Muscle of back (tissue), 11 donors: Measurements from ENCODE around the gene SEMA3E. TPM values are rescaled to one million over a fixed set of nuclear protein-coding genes. Genes with fewer than 3 reads are reported as not detected.
"Not testable (repeated sequence)": the region's sequence is repeated elsewhere in the genome, so short reads cannot be mapped to it uniquely, and the experiment has no call there.

Experiments
- DNase-seq, 3 donors: peaks; one replicate each; pipeline versions ENCODE4 v3.0.0 to v3.0.0-alpha.2; 2013
- polyA plus RNA-seq, 10 donors: library from polyadenylated mRNA; unstranded; fragments of 120-200 nt; gene quantifications; one replicate each; pipeline ENCODE4 v1.2.1, GENCODE V29; 2013; ENCODE audit not compliant: insufficient read length in 10 of 10

SEMA3E gene
- polyA plus RNA-seq, 10 donors = 2.3 to 9.3 (median 3.1) TPM

GRCh38 chr7:83487801-83488200 lies 161.1 kb downstream of the SEMA3E start:
- DNase-seq = peak in 1 of 3 donors; percentile 7

- DNase-seq = no peak
These were observed 162.0 kb downstream of the SEMA3E start for GRCh38 chr7:83486957-83487356.

DNA sequence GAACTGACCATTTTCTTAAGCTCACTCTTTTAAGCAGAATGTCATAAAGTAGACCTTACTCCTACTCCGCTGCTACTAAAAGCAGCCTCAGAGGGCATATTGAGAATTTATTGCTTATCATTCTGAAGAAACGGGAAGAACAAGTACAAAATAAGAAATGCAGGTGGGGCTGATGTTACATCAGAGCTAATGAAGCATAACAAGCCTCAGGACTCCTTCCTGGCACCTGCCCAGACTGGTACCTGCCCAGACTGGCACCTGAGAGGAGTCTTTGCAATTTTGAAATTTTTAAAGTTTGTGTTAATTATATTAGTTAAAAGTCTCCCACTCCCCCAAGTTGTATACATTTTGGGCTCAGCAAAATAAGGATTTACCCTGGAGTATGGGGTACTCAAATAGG lies 162.4 kb downstream of the SEMA3E start:
- no peak for DNase-seq

GRCh38 chr7:83484826-83485225 lies 164.1 kb downstream of the SEMA3E start:
- no peak for DNase-seq

- no peak for DNase-seq
These were observed 164.7 kb downstream of the SEMA3E start for GRCh38 chr7:83484266-83484665.

DNA sequence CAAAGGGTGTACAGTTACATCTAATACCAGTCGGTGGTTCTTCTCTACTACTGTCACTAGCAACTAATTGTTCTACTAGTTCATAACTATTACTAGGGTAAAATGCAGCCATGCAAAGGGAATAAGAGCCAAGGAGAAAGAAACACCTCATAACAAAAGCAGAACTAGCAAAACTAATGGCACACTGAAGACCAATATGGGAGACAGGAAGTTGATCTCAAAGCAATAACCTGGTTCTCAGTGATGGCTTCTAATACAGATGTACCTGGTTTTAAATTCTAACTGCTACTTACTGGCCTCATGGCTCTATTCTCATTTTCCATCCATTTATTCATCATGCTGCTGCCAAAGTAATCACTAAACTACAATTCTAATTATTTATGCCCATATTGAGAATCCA lies 170.3 kb downstream of the SEMA3E start:
- no peak for DNase-seq

- peak in 1 of 3 donors; percentile 12 for DNase-seq
These were observed 172.4 kb downstream of the SEMA3E start for GRCh38 chr7:83476511-83477050.

DNA sequence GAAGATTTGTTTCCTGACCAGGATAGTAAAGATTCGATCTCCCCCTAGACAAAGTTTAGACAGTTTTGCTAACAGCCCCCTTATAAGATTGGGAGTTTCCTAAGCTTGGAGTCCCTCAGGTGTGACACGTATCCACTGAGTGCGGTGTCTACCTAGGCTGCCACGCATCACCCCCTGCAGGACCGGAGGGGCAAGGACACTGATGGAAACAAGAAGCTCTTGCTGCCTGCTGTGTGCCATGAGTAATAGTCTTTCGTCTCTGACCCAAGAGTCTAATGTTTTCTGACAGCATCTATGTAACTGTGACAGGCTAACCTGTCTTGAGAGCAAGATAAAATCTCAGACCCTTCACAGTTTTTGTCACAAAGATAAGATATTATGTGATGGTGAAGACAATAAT lies 173.5 kb downstream of the SEMA3E start:
- DNase-seq = no peak

GRCh38 chr7:83472376-83472775 lies 176.6 kb downstream of the SEMA3E start:
- no peak for DNase-seq

GRCh38 chr7:83469491-83469890 lies 179.4 kb downstream of the SEMA3E start:
- DNase-seq = no peak

DNA sequence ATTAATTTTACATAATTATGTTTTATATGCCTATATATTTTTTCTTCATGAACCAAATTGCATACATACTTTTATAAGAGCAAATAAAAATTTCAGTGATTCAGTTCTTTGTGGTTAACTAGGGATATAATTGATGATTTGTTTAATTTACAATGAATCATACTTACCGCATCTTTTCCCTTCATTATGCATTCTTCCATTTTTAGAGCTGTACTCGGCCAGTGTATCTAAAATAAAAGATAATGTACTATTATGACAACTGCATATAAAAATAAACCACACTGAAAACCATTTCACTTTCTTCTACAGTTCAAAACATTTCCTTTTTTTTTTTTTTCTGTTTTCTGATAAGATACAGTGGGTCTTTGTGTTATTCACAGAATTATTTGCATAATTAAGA lies 179.9 kb downstream of the SEMA3E start:
- peak in 1 of 3 donors; percentile 41 for DNase-seq

DNA sequence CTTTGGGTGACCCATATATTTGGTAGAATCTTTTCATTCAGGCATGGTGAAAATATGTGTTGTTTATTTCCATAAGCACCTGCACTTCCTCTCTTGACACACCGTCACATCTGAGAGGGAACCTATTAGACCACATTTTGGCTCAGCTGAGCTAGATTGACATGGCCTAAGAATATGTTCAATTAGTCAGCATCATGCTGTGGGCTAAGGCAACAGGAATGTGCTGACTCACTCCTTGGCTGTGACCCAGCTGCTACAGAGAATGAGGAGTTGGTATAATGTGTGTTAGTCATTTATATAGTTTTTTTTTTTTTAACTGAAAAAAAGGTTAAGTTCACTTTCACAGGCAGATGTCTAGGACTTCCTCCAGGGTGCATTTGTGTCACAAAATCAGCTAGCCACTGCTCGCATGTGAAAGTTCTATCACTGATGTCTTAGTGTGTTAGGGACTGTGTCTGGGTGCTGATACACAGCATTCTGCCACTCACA lies 180.6 kb downstream of the SEMA3E start:
- peak; percentile 34 to 96 (median 59) for DNase-seq

- DNase-seq = no peak
These were observed 181.4 kb downstream of the SEMA3E start for GRCh38 chr7:83467493-83467892.

DNA sequence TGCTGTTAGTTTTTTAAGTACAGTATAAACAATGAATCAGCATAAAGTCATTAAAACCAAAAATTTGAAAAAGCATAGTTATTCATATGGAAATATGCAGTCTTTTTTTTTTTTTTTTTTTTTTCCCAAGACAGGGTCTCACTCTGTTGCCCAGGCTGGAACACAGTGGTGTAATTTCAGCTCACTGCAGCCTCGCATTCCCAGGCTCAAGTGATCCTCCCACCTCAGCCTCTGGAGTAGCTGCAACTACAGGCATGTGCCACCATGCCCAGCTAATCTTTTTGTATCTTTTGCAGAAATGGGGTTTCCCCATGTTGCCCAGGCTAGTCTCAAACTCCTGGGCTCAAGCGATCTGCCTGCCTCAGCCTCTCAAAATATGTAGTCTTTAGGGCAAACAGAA lies 182.0 kb downstream of the SEMA3E start:
- no peak for DNase-seq

DNA sequence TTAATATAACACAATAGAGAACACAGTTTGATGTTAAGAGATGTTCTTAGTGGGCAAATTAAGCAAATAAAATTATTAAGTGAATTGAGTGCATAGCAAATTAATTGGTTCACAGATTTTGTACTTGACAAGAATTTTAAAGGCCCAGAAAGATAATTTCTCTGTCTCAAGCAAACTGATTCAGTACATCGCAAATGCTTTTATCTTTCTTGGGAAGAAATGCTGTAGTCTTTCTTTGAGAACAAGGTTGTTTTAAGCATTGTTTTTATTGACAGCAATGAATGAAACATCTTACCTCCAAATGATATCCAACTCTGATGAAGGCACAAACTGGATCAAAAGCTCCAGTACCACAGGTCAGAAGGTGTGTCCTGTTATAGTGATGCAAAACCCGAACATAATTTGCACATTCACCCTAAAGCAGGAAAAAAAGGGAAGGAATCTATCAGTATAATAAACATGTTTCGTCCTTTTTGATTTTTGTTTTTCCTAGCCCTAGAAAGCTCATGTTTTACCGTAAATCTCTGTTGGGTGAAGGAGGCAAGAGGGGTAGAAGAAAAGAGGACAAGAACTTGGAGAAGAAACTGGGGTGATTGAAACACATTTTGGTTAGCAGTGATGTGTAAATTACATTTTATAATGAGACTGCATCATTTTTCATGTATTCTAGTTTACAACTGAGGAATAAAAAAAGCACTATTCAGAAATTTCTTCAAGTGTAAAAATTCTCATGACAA lies 182.6 kb downstream of the SEMA3E start:
- DNase-seq = no peak

GRCh38 chr7:83465643-83466042 lies 183.3 kb downstream of the SEMA3E start:
- DNase-seq = no peak

- DNase-seq = not testable (repeated sequence)
These were observed 187.1 kb downstream of the SEMA3E start for GRCh38 chr7:83461820-83462219.

DNA sequence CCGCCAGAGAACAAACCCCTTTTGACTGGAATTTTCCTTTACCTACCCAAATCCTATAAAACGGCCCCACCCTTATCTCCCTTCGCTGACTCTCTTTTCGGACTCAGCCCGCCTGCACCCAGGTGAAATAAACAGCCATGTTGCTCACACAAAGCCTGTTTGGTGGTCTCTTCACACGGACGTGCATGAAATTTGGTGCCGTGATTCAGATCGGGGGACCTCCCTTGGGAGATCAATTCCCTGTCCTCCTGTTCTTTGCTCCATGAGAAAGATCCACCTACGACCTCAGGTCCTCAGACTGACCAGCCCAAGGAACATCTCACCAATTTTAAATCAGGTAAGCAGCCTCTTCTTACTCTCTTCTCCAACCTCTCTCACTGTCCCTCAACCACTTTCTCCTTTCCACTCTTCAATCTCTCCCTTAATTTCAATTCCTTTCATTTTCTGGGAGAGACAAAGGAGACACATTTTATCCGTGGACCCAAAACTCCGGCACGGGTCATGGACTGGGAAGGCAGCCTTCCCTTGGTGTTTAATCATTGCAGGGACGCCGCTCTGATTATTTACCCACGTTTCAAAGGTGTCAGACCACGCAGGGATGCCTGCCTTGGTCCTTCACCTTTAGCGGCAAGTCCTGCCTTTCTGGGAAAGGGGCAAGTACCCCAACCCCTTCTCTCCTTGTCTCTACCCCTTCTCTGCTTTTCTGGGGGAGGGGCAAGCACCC lies 188.8 kb downstream of the SEMA3E start:
- not testable (repeated sequence) for DNase-seq

- not testable (repeated sequence) for DNase-seq
These were observed 189.6 kb downstream of the SEMA3E start for GRCh38 chr7:83459101-83459929.

DNA sequence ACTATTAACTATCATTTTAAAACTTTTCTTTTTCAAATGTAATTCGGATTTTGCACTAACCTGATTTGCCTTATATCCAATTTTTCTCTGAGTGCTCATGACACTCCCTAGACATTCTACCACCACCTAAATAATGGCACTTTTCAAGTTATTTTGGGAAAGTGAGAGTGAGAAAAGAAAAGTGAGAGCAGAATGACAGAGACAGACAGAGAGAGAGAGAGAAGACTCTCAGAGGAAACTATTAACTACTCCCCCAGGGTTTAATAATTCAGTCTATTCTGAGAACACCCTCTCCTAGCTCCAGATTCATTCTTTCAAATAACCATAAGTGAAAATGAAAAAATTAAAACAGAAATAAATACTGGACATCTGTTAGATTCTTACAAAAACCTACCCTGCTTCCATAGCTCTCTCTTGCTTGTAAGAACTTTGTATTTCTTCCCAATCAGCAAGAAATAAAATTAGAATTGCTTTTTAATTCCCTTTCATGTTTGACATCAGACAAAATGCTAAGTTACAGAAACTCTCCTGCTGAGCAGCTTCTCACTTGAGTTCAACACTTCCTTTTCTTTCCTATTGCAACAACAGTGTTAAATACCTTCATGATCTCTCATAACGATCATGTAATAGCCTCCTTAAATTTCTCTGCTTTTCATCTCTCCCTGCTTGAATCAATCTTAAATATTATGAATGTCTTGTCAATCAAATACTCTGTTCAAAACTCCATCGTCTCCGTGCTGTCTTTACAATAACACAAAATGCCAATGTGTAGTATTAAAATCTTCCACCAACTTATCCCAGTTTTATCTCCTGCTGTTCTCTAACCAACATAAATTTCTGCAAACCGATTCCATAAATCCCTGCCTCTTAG lies 191.7 kb downstream of the SEMA3E start:
- DNase-seq = no peak

DNA sequence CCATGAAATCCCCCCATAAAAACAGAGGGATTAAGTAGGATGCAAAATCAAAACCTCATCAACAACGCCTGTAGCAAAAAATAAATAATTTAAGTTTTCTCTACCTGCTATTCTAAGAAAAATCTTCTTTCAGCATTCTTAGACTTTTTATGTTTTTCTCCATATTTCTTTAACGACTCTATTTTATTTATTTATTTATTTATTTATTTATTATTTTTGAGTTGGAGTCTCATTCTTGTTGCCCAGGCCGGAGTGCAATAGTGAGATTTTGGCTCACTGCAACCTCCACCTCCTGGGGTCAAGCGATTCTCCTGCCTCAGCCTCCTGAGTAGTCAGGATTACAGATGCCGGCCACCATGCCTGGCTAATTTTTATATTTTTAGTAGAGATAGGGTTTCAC lies 192.5 kb downstream of the SEMA3E start:
- DNase-seq = no peak
